CD4-positive, alpha-beta T cell treated with Interleukin-1 beta for 1 hour (primary cell): Measurements from ENCODE around the gene HOXA9.

ENCODE experiments used
- DNase-seq, 2 donors: peaks; one replicate each; pipeline ENCODE4 v3.0.0-alpha.2; 2020 to 2022

HOXA9 gene

GRCh38 chr7:27141137-27141922 lies 24.0 kb downstream of the HOXA9 start:
- DNase-seq: no peak

DNA sequence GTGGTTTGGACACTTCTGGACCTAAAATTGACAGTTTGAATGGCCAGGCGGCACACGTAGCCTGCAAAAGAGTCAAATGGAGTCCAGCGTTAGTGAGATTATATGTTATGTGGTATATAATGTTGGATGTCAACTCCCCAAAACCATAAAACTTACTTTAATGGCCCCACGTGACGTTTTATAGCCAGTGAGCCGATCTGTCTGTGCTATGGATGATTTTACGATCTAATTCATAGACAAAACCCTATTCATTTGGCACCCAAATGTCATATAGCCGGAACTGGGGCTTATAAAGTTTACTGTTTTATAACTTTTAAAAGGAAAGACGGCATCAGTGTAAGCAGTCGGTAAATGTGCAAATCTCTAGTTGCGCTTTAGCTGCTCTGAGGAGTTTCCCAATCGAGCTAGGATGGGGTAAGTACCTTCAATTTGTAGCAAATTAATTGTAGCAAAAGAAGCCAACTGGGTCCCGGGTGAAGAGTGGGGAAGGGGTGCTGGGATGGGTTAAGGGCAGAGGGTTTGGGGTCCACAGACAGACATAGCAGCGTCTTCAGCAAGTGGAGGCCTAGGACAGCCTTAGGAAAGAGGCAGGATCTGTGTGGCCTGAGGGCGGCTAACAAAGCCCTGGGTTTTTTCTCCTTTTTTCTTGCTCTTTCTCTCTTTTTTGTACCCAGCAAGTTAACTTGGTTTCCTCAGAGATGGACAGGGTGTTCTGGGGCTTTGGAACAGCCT lies 25.0 kb downstream of the HOXA9 start:
- DNase-seq: no peak

GRCh38 chr7:27139334-27140125 lies 25.8 kb downstream of the HOXA9 start:
- no peak for DNase-seq

GRCh38 chr7:27138985-27139333 lies 26.4 kb downstream of the HOXA9 start:
- no peak for DNase-seq

GRCh38 chr7:27138472-27138871 lies 26.9 kb downstream of the HOXA9 start:
- DNase-seq: no peak

GRCh38 chr7:27137640-27138315 lies 27.6 kb downstream of the HOXA9 start:
- DNase-seq: no peak

DNA sequence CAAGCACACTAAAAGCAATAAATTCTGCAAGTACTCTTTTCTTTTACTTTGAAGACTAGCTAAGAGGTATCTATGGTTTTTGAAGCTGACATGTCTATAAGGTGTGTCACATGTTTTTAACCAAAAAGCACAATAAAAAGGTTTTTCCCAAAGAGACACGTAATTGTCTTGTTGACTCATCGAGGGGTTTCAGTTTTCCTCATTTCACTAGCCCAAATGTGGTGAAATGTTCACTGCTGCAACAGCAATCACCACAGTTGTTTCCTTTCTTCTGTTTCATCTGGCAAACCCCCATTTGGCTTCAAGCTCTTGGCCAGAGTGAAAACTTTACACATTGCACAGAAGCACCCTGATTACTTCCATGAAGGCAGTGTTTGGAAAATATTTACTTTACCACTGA lies 30.9 kb downstream of the HOXA9 start:
- no peak for DNase-seq

DNA sequence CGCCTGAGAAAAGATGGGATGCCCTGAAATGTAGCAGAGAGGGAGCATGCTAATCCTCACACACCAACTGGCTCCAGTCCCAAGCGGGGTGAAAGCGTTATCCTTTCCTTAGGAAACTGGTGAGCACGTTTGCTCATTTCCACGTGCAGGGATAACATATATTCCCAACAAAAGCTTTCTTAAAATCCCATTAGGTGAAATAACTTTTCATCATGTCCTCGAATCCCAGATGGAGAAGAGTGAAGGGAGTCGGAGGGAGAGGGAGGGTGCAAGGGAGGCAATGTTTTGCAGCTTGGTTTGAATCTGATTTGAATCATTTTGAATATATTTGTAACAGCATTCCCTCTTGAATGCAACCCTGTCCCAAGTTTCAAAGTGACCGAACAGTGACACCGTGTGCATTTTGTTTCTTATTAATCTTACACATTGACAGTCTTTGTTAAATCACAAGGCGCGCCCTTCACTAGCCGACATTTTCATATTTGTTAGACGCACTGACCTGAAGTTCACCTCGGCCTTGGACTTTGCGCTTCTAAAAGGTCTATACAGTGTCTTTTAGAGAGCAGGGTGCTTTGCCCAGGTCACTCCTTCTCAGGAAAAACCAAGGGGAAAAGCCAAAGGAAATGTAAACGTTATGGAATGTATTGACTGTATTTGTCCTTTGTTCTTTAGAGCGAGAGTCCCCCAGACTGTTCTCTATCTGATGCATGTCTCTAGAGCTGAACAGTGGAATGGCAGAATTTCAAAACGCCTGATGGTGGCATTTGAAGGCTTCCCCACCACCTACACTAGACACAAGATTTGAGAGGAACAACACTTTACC lies 31.7 kb downstream of the HOXA9 start:
- DNase-seq: no peak

DNA sequence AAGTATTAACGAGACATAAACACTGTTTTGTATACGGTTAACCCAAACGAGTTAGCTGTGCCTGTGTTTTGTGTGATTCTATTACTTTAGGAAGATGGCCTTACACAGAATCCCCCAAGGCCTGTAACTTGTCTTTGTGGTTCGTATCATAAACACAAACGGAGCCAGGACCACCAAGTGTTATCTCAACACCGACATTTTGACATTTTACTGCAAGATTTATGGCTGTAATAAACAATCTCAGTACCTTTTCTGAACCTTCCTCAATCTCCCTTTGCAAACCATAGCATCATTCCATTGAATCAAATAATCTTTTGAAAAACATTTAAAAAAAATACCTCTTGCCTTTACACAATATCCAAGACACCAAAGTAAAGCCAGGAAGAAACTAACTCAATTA lies 32.4 kb downstream of the HOXA9 start:
- DNase-seq: no peak

DNA sequence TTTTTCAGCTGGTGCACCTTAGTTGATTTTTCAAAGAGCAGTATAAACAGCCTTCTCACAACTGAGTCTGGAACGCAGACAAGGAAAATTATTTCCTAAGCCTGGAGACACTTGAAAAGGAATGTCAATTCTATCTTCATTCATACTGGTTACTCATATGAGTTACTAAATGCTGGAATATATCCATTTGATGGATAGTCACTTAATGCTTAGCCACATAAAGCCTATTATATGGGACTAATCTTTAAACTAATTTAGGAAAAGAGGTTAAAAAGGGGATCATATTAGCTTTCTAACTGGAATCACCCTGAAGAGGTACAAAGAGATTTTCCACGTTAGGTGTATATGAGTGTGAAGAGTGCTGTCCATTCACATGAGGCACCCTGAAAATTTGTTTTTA lies 33.1 kb downstream of the HOXA9 start:
- DNase-seq: no peak

GRCh38 chr7:27131390-27131819 lies 33.9 kb downstream of the HOXA9 start:
- no peak for DNase-seq

DNA sequence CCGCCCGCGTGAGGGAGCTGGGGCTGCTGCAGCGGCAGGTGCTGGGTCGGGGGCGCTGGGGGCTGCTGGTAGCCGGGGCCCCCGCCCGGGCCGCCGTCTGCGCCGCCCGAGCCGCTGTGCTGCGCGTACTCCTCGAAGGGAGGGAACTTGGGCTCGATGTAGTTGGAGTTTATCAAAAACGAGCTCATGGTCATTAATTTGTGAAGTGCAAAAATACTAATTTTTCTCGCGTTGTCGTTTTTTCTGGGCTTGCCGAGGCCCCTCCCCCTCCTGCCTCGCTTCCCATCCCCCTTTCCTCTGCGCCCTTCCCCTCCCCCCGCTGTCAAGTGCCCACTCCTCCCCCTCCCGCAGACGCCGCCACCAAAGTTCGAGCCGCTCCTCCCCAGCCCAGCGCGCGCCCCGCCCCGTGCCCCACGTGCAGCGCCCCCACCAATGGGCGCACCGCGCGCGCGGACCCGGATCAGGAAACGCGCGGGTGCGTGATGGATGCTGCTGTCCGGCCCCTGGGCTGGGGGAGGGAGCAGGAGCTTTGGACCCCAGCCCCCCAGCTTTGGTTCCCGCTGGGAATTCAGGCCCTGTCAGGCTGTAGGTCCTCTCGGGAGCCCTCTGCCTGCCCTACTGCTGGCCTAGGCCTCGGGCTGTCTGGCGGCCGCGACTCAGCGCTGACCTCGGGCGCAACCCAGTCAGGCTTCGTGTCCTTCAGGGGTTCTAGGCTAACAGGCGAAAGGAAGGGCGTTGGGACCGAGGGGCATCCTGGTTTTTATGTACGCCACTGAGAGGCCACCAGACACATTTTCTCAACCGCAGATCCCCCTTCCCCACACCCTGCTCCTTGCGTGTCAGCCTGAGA lies 34.6 kb downstream of the HOXA9 start, which contains the start of gene HOXA4:
TSS of gene HOXA4 (minus strand) at position 218 of the 850 bp plus-strand sequence. CDS start at position 194, 24 bp downstream.
- DNase-seq: peak; percentile 76 to 87

DNA sequence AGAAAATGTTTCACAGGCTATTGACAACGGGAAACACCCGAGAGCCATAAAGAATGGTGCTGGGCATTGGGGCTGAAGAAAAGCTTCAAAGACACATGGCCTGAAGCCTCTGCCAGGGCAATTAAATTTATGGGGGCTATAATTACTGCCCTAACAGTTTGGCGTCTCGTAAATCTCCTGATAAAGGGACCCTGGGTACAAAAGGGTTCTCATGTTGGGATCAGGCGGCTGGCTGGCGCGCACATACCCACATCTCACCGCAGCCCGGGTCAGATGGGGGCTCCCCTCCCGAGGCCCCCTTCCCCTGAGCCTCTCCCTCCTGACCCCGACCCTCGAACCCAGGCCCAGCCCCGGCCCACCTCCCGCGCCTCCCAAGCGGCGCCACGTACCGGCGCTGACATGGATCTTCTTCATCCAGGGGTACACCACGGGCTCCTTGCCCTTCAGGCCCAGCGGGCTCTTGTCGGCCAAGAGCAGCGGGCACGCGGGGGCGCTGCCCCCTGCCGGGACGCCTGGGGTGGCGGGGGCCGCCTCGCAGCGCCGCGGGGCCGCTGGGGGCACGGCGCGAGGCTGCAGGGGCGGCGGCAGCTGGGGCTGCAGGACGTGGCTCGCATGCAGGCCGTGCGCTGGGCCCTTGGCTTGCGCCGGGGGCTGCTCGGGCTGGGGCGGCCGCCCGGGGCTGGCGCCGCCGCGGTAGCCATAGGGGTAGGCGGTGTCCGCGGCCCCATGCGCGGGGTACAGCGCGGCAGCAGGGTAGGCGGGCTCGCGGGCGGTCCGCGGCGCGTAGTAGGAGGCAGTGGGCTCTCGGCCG lies 35.4 kb downstream of the HOXA9 start:
- no peak for DNase-seq

- no peak for DNase-seq
Observed at GRCh38 chr7:27128776-27129728, 36.3 kb downstream of the HOXA9 start.

DNA sequence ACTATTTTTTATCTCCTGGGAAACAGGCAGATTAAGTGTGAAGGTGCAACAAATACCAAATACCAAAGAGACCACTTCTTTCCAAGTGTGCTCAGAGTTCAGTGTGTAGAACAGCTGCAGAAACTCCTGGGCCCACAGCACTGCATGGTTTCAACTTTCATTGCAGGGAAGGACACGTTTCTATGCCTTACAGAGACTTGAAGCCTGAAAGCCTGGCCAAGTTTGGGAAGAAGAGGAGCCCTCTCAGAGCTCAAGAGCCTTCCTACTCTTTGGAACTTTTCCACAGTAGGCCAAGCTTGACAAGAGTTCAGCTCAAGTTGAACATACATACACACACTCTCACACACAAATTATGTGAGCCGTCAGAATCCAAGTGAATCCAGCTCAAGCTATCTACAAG lies 37.3 kb downstream of the HOXA9 start:
- DNase-seq: no peak

- DNase-seq: no peak
Observed at GRCh38 chr7:27126596-27127327, 38.6 kb downstream of the HOXA9 start.

DNA sequence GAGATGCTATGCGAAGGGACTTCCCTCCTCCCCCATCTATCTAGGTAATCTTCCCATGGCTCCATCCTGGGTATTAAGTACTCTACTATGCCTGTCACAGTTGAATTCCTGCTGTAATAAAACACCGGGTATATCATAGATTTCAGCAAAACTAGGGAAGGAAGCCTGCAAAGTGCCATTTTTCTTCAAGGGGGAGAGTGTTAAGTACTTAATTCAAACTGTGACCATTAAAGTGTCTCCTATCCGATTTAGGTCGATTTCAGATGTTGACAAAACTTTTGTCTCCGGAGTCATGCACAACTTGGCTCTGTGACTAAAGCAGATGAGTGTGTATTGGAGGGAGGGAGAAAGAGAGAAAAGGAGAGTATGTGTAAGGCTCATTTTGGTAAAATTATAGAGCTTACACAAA lies 39.3 kb downstream of the HOXA9 start:
- DNase-seq: no peak
